Tibial artery (tissue), 4 donors: Measurements from ENCODE around the gene BMAL1.
A peak's percentile ranks its signal among the peaks of the same experiment; 100 is the strongest.

Experiments
- DNase-seq, 2 donors: peaks; one replicate each; pipeline ENCODE4 v3.0.0-alpha.2; 2019
- H3K27ac ChIP-seq, 2 donors: fragments of 200-600 bp; sonication (generic) in 1 of 2; 1 replicate in 1 of 2; 2 replicates in 1 of 2; pipeline ENCODE4 v1.5.1; 2018 to 2019; ENCODE audit warnings: mild to moderate bottlenecking in 1 of 2
- H3K27me3 ChIP-seq, 2 donors: fragments of 200-600 bp; sonication (generic) in 1 of 2; one replicate each; pipeline versions ENCODE4 v1.5.1 to v1.6.0; 2016 to 2019
- H3K36me3 ChIP-seq, 3 donors: fragments of 200-600 bp; sonication (generic) in 2 of 3; one replicate each; pipeline ENCODE4 v1.5.1; 2016 to 2019; ENCODE audit warnings: mild to moderate bottlenecking in 2 of 3
- H3K4me1 ChIP-seq, 4 donors: fragments of 200-600 bp; sonication (generic) in 2 of 4; 1 replicate in 3 of 4; 2 replicates in 1 of 4; pipeline ENCODE4 v1.5.1; 2016 to 2019
- H3K4me3 ChIP-seq, 2 donors: fragments of 200-600 bp; sonication (generic) in 1 of 2; 1 replicate in 1 of 2; 2 replicates in 1 of 2; pipeline ENCODE4 v1.5.1; 2018 to 2019; ENCODE audit warnings: mild to moderate bottlenecking in 2 of 2
- H3K9me3 ChIP-seq, 3 donors: fragments of 200-600 bp; sonication (generic) in 1 of 3; one replicate each; pipeline ENCODE4 v1.5.1; 2016 to 2019
- CTCF ChIP-seq, 2 experiments: fragments of 200-600 bp in 1 of 2; fragments of 450-650 bp in 1 of 2; IDR thresholded peaks; one replicate each; pipeline ENCODE4 v1.5.1; 2017 to 2019; ENCODE audit warnings: antibody characterized with exemption in 2 of 2, mild to moderate bottlenecking in 1 of 2, moderate library complexity in 1 of 2
- intact Hi-C: fragments of 100-400 bp; cut with DNase I; formaldehyde crosslinking; loops from one replicate; pipeline ENCODE4 v1.15.0; 2023; ENCODE audit warnings: low total_unique reads

Gene BMAL1

GRCh38 chr11:13277768-13278608 is at the start of gene BMAL1:
Gene BMAL1 (plus strand): TSS chr11:13277790. CDS start chr11:13354309, 76,519 bp downstream.
- TF ChIP-seq CTCF (IDR thresholded peaks at IDR 0.05), result no peak
- Histone ChIP-seq H3K4me1 (peaks cover 0 to 36% (median 17%) of the 10 kb centered on the region in 4 donors), H3K27me3 (no peaks in the 10 kb centered on the region), H3K36me3 (no peaks in the 10 kb centered on the region), H3K9me3 (no peaks in the 10 kb centered on the region), H3K27ac (peak within 1 kb of the TSS; percentile 89 to 96), H3K4me3 (peak within 1 kb of the TSS; percentile 90 to 100)
- intact Hi-C loops, result loop anchor here (5.0 to 10.0 kb wide), 2 partner anchors 73 to 184 kb away; partner anchors contain the start of gene BTBD10
- peak; percentile 60 to 85 for DNase-seq

GRCh38 chr11:13228572-13228971 is 49.0 kb upstream of the BMAL1 start:
- Histone ChIP-seq H3K4me3 (no peak overlapping the region), H3K36me3 (no peaks in the 10 kb centered on the region), H3K9me3 (no peaks in the 10 kb centered on the region), H3K27ac (no peak overlapping the region), H3K27me3 (no peaks in the 10 kb centered on the region), H3K4me1 (peaks cover 0 to 18% (median 5%) of the 10 kb centered on the region in 4 donors)
- intact Hi-C loops, result no loop called here
- TF ChIP-seq CTCF (IDR thresholded peaks at IDR 0.05), result no peak
- no peak for DNase-seq

GRCh38 chr11:13229136-13229535 is 48.5 kb upstream of the BMAL1 start:
- H3K9me3 ChIP-seq, result no peaks in the 10 kb centered on the region
- intact Hi-C loops, result no loop called here
- peaks cover 0 to 18% (median 5%) of the 10 kb centered on the region in 4 donors for H3K4me1 ChIP-seq
- H3K27me3 ChIP-seq, result no peaks in the 10 kb centered on the region
- no peak overlapping the region for H3K27ac ChIP-seq
- no peak for DNase-seq
- no peaks in the 10 kb centered on the region for H3K36me3 ChIP-seq
- no peak for TF ChIP-seq CTCF (IDR thresholded peaks at IDR 0.05)
- H3K4me3 ChIP-seq, result no peak overlapping the region

GRCh38 chr11:13229711-13230318 is 47.8 kb upstream of the BMAL1 start:
- no peak for TF ChIP-seq CTCF (IDR thresholded peaks at IDR 0.05)
- H3K36me3 ChIP-seq, result no peaks in the 10 kb centered on the region
- intact Hi-C loops, result no loop called here
- no peak overlapping the region for H3K4me3 ChIP-seq
- peaks cover 0 to 18% (median 5%) of the 10 kb centered on the region in 4 donors for H3K4me1 ChIP-seq
- H3K27me3 ChIP-seq, result no peaks in the 10 kb centered on the region
- H3K27ac ChIP-seq, result no peak overlapping the region
- DNase-seq, result peak; percentile 24 to 67
- no peaks in the 10 kb centered on the region for H3K9me3 ChIP-seq

GRCh38 chr11:13233173-13233745 is 44.3 kb upstream of the BMAL1 start:
- no peaks in the 10 kb centered on the region for H3K9me3 ChIP-seq
- peaks cover 0 to 18% (median 5%) of the 10 kb centered on the region in 4 donors for H3K4me1 ChIP-seq
- no peaks in the 10 kb centered on the region for H3K27me3 ChIP-seq
- no peak for DNase-seq
- H3K4me3 ChIP-seq, result no peak overlapping the region
- intact Hi-C loops, result no loop called here
- H3K36me3 ChIP-seq, result no peaks in the 10 kb centered on the region
- TF ChIP-seq CTCF (IDR thresholded peaks at IDR 0.05), result no peak
- H3K27ac ChIP-seq, result no peak overlapping the region
